Measurements from ENCODE around the gene LTC4S. TPM values are rescaled to one million over a fixed set of nuclear protein-coding genes. Genes with fewer than 3 reads are reported as not detected.
A peak's percentile ranks its signal among the peaks of the same experiment; 100 is the strongest.

Gene LTC4S
- total and polyA plus RNA-seq, 12 donors, result 5.4 to 20.0 (median 8.8) TPM

- DNase-seq (peak; percentile 84 to 90), ATAC-seq (peak; percentile 70 to 81 (median 78))
- Histone ChIP-seq H3K9me3 (no peaks in the 10 kb centered on the region), H3K4me3 (peak within 1 kb of the TSS; percentile 84 to 100 (median 97)), H3K27ac (peak within 1 kb of the TSS; percentile 97 to 100 (median 100)), H3K36me3 (peaks cover 4 to 39% (median 29%) of the 10 kb centered on the region in 9 donors), H3K27me3 (no peaks in the 10 kb centered on the region), H3K4me1 (peaks cover 23 to 83% (median 75%) of the 10 kb centered on the region in 9 donors)
- WGBS, 2 donors, result 0% methylated on average over 65 to 81 of the region's 81 CpGs
- TF ChIP-seq CTCF (IDR thresholded peaks at IDR 0.05), result peak in 3 of 9 donors; percentile 2 to 23 (median 16)
- intact Hi-C loops (cut with DNase I), result loop anchor here in 2 of 10 donors (5.0 to 10.0 kb wide), 2 partner anchors 37 to 84 kb away; partner anchors contain the start of genes MRNIP (in 2 of the 2) and TBC1D9B (in 1 of the 2)
Observed at GRCh38 chr5:179820483-179821297, 26.9 kb downstream of the LTC4S start, which contains the start of gene SQSTM1. TSS of gene SQSTM1 (plus strand) at chr5:179820905. CDS start at chr5:179820937, 32 bp downstream.

- peak; percentile 96 to 98 for DNase-seq
- H3K27ac ChIP-seq, result peak overlapping the region; percentile 97 to 100 (median 100)
- peak overlapping the region; percentile 84 to 100 (median 97) for H3K4me3 ChIP-seq
- ATAC-seq, result peak; percentile 74 to 85 (median 82)
- TF ChIP-seq CTCF (IDR thresholded peaks at IDR 0.05), result no peak
- H3K4me1 ChIP-seq, result peaks cover 23 to 86% (median 74%) of the 10 kb centered on the region in 9 donors
- peaks cover 4 to 46% (median 35%) of the 10 kb centered on the region in 9 donors for H3K36me3 ChIP-seq
- WGBS, 2 donors, result 0 to 1% methylated on average over 54 of the region's 54 CpGs
- H3K9me3 ChIP-seq, result no peaks in the 10 kb centered on the region
- intact Hi-C loops (cut with DNase I), result loop anchor here in 2 of 10 donors (5.0 to 10.0 kb wide), 2 partner anchors 36 to 83 kb away; partner anchors contain the start of genes MRNIP (in 2 of the 2) and TBC1D9B (in 1 of the 2)
- H3K27me3 ChIP-seq, result no peaks in the 10 kb centered on the region
Observed at GRCh38 chr5:179821298-179822058, 27.7 kb downstream of the LTC4S start.

- Histone ChIP-seq H3K36me3 (peaks cover 4 to 52% (median 39%) of the 10 kb centered on the region in 9 donors), H3K9me3 (no peaks in the 10 kb centered on the region), H3K4me3 (peak overlapping the region; percentile 84 to 100 (median 97)), H3K27ac (peak overlapping the region; percentile 97 to 100 (median 100)), H3K27me3 (no peaks in the 10 kb centered on the region), H3K4me1 (peaks cover 23 to 86% (median 74%) of the 10 kb centered on the region in 9 donors)
- intact Hi-C loops (cut with DNase I), result loop anchor here in 2 of 10 donors (5.0 to 10.0 kb wide), 2 partner anchors 35 to 83 kb away; partner anchors contain the start of genes MRNIP (in 2 of the 2) and TBC1D9B (in 1 of the 2)
- DNase-seq (no peak), ATAC-seq (no peak)
- 47 to 57% methylated on average over 3 of the region's 3 CpGs for WGBS, 2 donors
- TF ChIP-seq CTCF (IDR thresholded peaks at IDR 0.05), result no peak
Observed at GRCh38 chr5:179822059-179822432, 28.3 kb downstream of the LTC4S start.

All from heart right ventricle (tissue), 16 donors.